H1 (cell line): ENCODE measurements around the gene CEP192.

ENCODE experiments used
- BRCA1 ChIP-seq: IDR thresholded peaks from 2 replicates; pipeline ENCODE4 v1.6.1; 2012; ENCODE audit warnings: low read depth, low read length, improper control_type of control experiment
- CHD2 ChIP-seq: IDR thresholded peaks from 2 replicates; pipeline ENCODE4 v1.6.1; 2012; ENCODE audit warnings: low read length, improper control_type of control experiment
- POLR2A ChIP-seq, 2 experiments: IDR thresholded peaks; 1 replicate in 1 of 2; 2 replicates in 1 of 2; pipeline ENCODE4 v1.6.1; 2011; ENCODE audit warnings: low read depth in 2 of 2, low read length in 2 of 2, mild to moderate bottlenecking in 2 of 2; ENCODE audit errors: control extremely low read depth in 1 of 2
- RAD21 ChIP-seq, 2 experiments: IDR thresholded peaks in 1 of 2; conservative IDR thresholded peaks in 1 of 2; 2 replicates each; pipeline ENCODE4 v1.6.1; 2011; ENCODE audit warnings: low read depth in 2 of 2, low read length in 2 of 2, improper control_type of control experiment in 1 of 2, inconsistent platforms in 1 of 2, mild to moderate bottlenecking in 1 of 2, moderate library complexity in 1 of 2

DNA sequence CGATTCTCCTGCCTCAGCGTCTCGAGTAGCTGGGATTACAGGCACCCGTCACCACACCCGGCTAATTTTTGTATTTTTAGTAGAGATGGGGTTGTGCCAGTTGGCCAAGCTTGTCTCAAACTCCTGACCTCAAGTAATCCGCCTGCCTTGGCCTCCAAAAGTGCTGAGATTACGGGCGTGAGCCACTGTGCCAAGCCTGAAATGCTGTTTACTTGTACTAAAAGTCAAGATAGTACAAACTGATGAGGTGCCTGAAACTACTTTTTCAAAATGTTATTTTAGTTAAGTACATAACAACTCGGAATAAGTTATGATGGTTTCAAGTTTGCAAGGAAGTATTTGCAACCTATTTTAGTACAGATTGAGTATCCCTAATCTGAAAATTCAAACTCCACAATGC is 85.7 kb downstream of the CEP192 start:
- TF ChIP-seq CHD2 (no peak), POLR2A (IDR thresholded peaks at IDR 0.05; ENCODE audit: control extremely low read depth in 1 of 2, low read depth in 2 of 2, low read length in 2 of 2) (no peak), BRCA1 (no peak), RAD21 (IDR thresholded peaks at IDR 0.05 in 1 of 2, conservative IDR thresholded peaks at IDR 0.05 in 1 of 2; ENCODE audit: low read depth in 2 of 2, low read length in 2 of 2) (no peak)
